ENCODE results near the gene AIG1. TPM values are rescaled to one million over a fixed set of nuclear protein-coding genes. Genes with fewer than 3 reads are reported as not detected.

Gene AIG1
- polyA plus RNA-seq, 1 experiment = 43.2 TPM

DNA sequence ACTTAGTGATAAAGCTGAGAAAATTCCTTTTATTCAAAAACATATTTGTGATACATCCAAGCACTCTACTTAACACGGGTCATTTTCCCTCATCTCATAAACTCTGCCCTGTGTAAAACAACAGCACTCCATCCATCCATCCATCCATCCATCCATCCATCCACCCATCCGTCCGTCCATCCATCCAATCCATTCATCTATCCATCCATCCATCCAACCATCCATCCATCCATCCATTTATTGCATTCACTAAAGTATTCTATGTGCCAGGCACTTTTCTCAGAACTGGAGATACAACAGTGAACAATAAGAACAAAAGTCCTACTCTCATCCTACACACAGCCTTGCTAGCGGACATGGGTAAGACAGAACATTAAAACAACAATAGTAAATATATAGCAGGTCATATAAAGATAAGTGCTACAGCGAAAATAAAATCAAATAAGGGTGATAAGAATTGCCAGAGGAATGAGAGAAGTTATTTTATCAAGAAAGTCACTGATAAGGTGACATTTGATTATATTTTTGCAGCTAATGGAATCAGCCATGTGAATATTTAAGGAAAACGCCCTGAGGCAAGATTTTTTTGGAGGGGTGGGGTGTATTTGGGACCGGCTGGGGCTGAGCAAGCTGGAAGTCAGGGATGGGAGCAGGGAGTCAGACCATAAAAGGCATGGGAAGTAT lies 311.7 kb downstream of the AIG1 start:
- TF ChIP-seq, protein P1, sequence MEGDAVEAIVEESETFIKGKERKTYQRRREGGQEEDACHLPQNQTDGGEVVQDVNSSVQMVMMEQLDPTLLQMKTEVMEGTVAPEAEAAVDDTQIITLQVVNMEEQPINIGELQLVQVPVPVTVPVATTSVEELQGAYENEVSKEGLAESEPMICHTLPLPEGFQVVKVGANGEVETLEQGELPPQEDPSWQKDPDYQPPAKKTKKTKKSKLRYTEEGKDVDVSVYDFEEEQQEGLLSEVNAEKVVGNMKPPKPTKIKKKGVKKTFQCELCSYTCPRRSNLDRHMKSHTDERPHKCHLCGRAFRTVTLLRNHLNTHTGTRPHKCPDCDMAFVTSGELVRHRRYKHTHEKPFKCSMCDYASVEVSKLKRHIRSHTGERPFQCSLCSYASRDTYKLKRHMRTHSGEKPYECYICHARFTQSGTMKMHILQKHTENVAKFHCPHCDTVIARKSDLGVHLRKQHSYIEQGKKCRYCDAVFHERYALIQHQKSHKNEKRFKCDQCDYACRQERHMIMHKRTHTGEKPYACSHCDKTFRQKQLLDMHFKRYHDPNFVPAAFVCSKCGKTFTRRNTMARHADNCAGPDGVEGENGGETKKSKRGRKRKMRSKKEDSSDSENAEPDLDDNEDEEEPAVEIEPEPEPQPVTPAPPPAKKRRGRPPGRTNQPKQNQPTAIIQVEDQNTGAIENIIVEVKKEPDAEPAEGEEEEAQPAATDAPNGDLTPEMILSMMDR (IDR thresholded peaks at IDR 0.05; ENCODE audit: insufficient read depth, low read depth, low read length) = no peak
- DNase-seq (ENCODE audit: low read depth) = no peak
- H3K36me3 ChIP-seq (ENCODE audit: control insufficient read depth, insufficient read depth, low read length) = no peaks in the 10 kb centered on the region
- peaks cover 2% of the 10 kb centered on the region; the same call in 1 of the 2 replicates for H3K27me3 ChIP-seq (ENCODE audit: control insufficient read depth, insufficient read depth, low read length)
- ChIA-PET CTCF (no interaction called here), POLR2A (no interaction called here)
- H3K4me3 ChIP-seq (ENCODE audit: low read depth, low read length) = no peak overlapping the region

DNA sequence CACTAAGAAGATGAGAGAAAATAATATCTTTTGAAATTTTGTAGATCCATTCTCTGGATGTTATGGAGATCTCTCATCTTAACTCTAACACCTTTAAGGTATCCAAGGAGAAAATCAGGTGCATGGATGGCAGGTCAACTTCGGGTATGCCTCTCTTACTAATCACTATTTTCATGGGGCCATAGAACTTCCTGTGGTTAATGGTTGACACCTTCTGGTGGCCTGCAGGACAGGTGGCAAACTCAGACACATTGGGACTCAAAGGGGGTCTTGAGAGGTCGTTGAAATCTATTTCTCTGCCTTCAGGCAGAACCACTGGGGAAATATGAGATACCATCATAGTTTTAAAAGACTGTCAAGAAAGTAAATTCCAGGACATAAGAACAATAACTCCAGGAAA lies 313.3 kb downstream of the AIG1 start:
- H3K27me3 ChIP-seq (ENCODE audit: control insufficient read depth, insufficient read depth, low read length) = peaks cover 4% of the 10 kb centered on the region; the same call in 1 of the 2 replicates
- H3K36me3 ChIP-seq (ENCODE audit: control insufficient read depth, insufficient read depth, low read length) = no peaks in the 10 kb centered on the region
- DNase-seq (ENCODE audit: low read depth) = no peak
- TF ChIP-seq, protein P1 (IDR thresholded peaks at IDR 0.05; ENCODE audit: insufficient read depth, low read depth, low read length) = no peak
- ChIA-PET POLR2A (no interaction called here), CTCF (no interaction called here)
- no peak overlapping the region for H3K4me3 ChIP-seq (ENCODE audit: low read depth, low read length)

DNA sequence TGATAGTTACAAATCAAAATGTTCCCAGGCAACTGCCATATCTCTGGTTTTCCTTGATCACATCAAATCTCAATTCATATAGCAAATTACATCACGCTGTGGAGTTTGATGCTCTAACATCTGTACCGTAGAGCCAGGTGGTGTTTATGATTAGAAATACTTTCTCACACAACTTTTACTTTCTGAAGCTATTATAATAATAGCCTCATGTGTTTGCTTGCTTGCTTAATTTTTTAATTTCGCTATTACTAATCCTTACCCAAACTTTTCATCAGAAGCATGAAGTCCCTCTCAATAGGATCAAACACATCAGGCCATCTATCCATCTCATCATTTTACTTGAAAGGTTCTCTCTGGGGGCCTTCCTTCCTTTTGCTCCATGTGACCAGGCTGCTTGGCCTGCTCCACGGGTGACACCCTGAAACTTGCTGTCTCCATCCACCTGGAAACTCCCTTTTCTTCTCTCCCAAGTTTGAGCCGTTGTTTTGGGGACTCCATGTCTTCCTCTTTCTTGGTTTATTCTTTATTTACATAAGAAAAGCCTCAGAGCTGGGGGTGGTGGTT lies 314.4 kb downstream of the AIG1 start:
- Histone ChIP-seq H3K36me3 (ENCODE audit: control insufficient read depth, insufficient read depth, low read length) (no peaks in the 10 kb centered on the region), H3K27me3 (ENCODE audit: control insufficient read depth, insufficient read depth, low read length) (peaks cover 4% of the 10 kb centered on the region; the same call in 1 of the 2 replicates), H3K4me3 (ENCODE audit: low read depth, low read length) (no peak overlapping the region)
- ChIA-PET CTCF (interaction anchor here (0.6 to 1.6 kb wide), 2 partner anchors 9 to 1305 kb away, joined by 3 to 4 read pairs; no protein-coding TSS in a partner anchor), POLR2A (no interaction called here)
- no peak for DNase-seq (ENCODE audit: low read depth)
- TF ChIP-seq, protein P1 (IDR thresholded peaks at IDR 0.05; ENCODE audit: insufficient read depth, low read depth, low read length) = no peak

DNA sequence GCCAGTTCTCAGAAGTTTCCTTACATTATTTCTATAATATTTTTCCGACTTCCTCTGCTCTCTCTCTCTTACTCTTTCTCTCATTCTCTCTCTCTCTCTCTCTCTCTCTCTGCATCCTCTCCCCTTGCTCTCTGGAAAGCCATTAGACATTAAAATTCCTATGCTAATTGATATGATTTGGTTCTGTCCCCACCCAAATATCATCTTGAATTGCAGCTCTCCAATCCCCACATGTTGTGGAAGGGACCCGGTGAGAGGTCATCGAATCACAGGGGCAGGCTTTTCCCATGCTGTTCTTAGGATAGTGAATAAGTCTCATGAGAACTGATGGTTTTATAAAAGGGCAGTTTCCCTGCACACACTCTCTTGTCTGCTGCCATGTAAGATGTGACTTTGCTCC lies 315.7 kb downstream of the AIG1 start:
- CTCF ChIA-PET = no interaction called here

DNA sequence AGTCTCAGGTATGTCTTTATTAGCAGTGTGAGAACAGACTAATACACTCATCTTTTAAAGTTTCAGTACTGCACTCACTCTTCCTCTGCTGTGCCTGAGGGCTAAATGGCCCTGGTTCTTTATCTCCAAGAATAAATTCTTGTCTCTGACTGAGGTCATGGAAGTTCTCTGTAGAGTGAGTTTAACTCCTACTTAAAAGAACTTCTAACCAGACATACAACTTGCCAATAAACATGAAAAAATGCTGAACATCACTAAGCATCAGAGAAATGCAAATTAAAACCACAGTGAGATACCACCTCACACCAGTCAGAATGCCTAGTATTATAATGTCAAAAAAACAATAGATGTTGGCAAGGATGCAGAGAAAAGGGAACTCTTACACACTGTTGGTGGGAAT lies 316.2 kb downstream of the AIG1 start:
- DNase-seq (ENCODE audit: low read depth) = no peak
- TF ChIP-seq, protein P1 (IDR thresholded peaks at IDR 0.05; ENCODE audit: insufficient read depth, low read depth, low read length) = no peak
- POLR2A ChIA-PET = no interaction called here
- Histone ChIP-seq H3K36me3 (ENCODE audit: control insufficient read depth, insufficient read depth, low read length) (no peaks in the 10 kb centered on the region), H3K4me3 (ENCODE audit: low read depth, low read length) (no peak overlapping the region), H3K27me3 (ENCODE audit: control insufficient read depth, insufficient read depth, low read length) (peaks cover 8% of the 10 kb centered on the region)
- CTCF ChIA-PET = no interaction called here

More for the DNA sequence above, 315.7 kb downstream of the AIG1 start:
- Histone ChIP-seq H3K36me3 (ENCODE audit: control insufficient read depth, insufficient read depth, low read length) (no peaks in the 10 kb centered on the region), H3K4me3 (ENCODE audit: low read depth, low read length) (no peak overlapping the region), H3K27me3 (ENCODE audit: control insufficient read depth, insufficient read depth, low read length) (peaks cover 8% of the 10 kb centered on the region)
- TF ChIP-seq, protein P1 (IDR thresholded peaks at IDR 0.05; ENCODE audit: insufficient read depth, low read depth, low read length) = no peak
- no peak for DNase-seq (ENCODE audit: low read depth)
- POLR2A ChIA-PET = no interaction called here
